GM21786 (cell line): Measurements from ENCODE around the gene YARS1.
"Not testable (repeated sequence)": the region's sequence is repeated elsewhere in the genome, so short reads cannot be mapped to it uniquely, and the experiment has no call there.

Experiments used
- ATAC-seq: cut with Tn5 transposase; IDR thresholded peaks from one replicate; pipeline ENCODE4 v1.9.1; 2021; ENCODE audit not compliant: unreplicated experiment

The YARS1 gene

GRCh38 chr1:32817815-32818786, 943 bp upstream of the YARS1 start:
- ATAC-seq = no peak

DNA sequence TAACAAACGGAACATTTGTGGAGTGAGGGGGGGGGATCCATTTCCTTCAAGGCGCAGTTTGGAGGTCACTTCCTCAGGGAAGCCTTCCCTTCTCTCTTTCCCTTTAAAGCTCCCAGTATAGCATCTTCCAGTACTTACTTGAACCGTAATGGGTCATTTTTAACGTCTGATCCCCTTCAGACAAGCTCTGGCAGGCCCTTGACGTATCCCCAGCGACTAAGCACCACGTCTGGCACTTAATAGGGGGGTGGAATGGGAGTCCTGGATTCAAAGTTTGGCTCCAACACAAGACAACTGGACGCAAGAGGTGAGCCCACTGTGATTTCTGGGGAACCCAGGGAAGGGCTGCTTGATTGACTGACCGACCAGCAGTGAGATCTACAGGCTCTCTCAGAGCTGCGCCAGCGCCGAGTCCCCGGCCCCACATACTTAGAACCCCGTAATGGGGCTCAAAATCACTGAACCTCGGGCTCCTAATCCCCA, 441 bp downstream of the YARS1 start:
- peak; percentile 1 for ATAC-seq

- no peak for ATAC-seq
These were observed 3.0 kb downstream of the YARS1 start for GRCh38 chr1:32813941-32814739.

- no peak for ATAC-seq
These were observed 5.2 kb downstream of the YARS1 start for GRCh38 chr1:32811917-32812316.

- no peak for ATAC-seq
These were observed 5.9 kb downstream of the YARS1 start for GRCh38 chr1:32811265-32811664.

DNA sequence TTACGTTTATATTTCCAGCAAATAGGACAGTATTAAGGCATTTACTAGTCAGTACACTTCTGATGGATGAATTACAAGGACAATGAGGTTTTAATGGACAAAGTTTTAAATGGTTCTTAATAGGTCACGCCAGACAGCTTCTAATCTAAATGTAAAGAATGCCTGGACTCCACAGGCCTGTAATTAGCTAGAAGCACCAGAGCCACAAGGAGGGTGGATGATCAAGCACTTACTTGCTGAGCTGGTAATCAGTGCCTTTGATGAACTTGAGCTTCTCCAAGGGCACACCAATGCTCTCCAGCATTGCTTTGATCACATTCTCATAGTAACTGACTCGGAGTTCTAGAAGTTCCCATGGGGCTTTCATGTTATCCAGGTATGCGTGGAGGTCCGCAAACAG, 6.8 kb downstream of the YARS1 start:
- ATAC-seq = no peak

DNA sequence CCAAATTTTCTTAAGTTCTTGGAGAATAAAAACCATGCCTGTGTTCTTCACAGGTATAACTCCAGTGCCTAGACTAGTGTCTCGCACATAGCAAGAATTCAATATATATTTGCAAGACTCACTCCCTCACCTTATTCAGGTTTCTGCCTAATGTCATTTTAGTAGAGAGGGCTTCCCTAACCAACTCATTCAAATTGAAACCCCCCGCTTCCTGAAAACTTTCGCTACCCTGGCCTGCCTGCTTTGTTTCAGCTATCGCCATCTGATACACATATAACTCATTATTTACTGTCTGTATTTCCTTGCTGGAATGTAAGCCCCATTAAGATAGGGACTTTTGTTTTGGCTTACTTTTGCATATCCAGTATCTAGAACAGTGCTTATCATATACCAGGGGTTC, 8.6 kb downstream of the YARS1 start:
- no peak for ATAC-seq

- no peak for ATAC-seq
These were observed 10.1 kb downstream of the YARS1 start for GRCh38 chr1:32806910-32807523.

GRCh38 chr1:32806290-32806689, 10.9 kb downstream of the YARS1 start:
- no peak for ATAC-seq

- not testable (repeated sequence) for ATAC-seq
These were observed 12.7 kb downstream of the YARS1 start for GRCh38 chr1:32804460-32804859.

DNA sequence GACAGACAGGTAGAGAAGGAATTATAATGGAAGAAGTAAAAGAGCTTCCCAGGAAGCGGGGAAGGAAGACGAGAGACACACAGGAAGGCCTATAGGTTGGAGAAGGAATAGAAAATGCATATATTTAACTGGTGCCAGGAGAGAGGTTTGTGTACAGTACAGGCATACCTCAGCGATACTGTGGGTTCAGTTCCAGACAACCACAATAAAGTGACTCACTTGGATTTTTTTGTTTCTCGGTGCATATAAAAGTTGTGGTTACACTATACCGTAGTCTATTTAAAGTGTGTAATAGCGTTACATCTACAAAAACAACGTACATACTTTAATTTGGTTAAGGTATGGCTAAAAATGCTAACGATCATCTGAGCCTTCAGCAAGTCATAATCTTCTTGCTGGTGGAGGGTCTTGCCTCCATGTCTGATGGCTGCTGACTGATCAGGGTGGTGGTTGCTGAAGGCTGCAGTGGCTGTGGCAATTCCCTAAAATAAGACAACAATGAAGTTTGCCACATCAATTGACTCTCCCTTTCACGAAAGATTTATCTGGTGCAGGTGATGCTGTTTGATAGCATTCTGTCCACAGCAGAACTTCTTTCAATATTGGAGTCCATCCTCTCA, 16.0 kb downstream of the YARS1 start:
- ATAC-seq = no peak

DNA sequence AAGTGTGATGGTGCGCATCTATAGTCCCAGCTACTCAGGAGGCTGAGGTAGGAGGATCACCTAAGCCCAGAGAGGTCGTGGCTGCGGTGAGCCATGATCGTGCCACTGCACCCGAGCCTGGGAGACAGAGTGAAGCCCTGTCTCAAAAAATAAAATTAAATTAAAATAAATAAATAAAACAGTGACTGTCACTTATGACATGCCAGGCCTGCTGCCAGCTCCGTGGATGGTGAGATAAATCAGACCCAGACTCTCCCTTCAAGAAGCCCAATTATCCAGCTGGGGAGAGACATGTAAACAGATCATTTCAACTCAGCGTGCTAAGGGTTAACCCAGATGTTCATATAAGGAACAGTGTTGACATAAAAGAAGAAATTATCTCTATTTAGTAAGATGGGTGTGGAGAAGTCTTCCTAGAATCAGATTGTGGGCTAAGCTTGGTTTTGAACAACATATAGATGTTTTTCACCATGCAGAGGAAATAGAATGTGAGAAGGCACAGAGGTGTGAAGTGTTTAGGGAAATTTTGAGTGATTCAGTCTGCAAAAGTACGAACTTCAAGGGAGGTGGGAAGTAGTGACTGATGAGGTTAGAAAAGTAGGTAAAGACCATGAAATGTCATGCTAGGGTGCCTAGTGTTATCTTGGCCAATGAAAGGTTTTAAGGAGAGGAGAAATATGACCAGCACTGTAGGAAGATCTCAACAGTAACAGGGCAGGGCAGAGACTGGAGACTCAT, 18.3 kb downstream of the YARS1 start:
- ATAC-seq = no peak

DNA sequence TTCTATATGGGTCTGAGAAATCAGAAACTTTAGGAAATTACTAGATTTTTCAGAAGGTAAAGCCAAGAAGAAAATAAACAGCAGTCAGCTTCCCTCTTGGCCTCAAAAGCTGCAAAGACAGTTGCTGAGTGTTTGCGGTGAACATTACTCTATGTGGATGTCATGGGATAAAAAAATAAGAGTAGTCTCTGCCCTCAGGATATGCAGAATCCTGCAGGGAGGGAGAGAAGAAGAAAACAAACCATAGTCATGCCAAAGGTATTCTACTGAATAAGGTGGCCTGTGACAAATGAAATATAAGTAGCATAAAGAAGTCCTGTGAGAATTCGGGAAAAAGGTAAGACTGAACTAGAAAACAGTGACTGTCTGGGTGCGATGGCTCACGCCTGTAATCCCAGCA, 19.0 kb downstream of the YARS1 start:
- no peak for ATAC-seq

DNA sequence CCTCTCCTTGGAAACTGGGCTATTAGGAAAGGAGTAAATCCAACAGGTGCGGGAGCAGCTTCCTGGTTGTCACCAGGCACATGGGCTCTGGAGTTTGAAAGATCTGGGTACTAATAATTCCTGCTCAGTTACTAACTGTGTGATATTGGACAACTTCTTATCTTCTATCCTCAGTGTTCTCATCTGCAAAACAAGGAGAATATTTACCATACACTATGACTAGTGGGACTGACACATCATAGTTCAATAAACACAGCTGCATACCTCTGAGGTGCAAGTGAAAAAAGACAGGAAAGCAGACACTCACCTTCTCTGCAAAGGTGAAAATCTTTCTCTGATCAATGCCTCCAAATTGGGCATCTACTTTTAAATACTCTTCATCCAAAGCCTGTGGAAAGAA, 19.7 kb downstream of the YARS1 start:
- no peak for ATAC-seq

GRCh38 chr1:32795763-32796162, 21.4 kb downstream of the YARS1 start:
- ATAC-seq = not testable (repeated sequence)

DNA sequence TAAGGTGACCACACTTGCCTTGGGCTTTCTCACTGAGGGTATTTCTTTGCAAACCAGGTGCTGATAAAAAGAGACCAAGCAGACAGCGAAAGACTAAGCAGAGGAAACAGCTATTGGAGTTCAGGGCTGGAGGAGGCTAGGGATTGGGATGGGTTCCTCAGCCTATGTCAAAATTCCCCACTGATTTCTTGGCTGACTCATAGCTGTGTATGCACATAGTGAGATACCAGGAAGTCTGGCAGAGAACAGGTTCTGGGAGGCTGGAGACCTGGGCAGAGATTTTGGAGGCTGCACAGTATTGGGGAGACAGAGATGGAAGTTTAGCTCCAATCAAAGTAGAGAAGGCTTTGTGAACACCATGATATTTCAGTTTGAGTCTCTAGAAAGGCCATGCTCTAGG, 25.3 kb downstream of the YARS1 start:
- ATAC-seq = no peak

DNA sequence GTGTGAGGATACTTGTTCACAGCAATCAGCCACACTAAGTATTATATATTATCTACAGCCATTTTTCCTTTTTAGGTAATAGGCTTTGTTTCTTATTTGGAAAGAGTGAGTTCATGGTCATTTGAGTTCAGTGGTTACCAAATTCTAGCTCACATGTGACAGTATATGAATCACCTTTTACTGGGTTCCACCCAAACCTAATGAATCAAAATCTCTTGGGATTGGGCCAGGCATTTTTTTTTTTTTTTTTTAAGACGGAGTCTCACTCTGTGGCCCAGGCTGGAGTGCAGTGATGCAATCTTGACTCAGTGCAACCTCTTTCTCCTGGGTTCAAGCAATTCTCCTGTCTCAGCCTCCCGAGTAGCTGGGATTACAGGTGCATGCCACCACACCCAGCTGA, 27.8 kb downstream of the YARS1 start:
- ATAC-seq = not testable (repeated sequence)

GRCh38 chr1:32786856-32787255, 30.3 kb downstream of the YARS1 start:
- ATAC-seq = no peak

- no peak for ATAC-seq
These were observed 32.3 kb downstream of the YARS1 start for GRCh38 chr1:32784817-32785216.

GRCh38 chr1:32783851-32784250, 33.3 kb downstream of the YARS1 start:
- ATAC-seq = no peak
